Measurements from ENCODE around the gene BARHL2.

GRCh38 chr1:90723590-90724108 lies 6.5 kb upstream of the BARHL2 start:
- no peak for TF ChIP-seq POLR2A (IDR thresholded peaks at IDR 0.05)
- TF ChIP-seq, protein P1, sequence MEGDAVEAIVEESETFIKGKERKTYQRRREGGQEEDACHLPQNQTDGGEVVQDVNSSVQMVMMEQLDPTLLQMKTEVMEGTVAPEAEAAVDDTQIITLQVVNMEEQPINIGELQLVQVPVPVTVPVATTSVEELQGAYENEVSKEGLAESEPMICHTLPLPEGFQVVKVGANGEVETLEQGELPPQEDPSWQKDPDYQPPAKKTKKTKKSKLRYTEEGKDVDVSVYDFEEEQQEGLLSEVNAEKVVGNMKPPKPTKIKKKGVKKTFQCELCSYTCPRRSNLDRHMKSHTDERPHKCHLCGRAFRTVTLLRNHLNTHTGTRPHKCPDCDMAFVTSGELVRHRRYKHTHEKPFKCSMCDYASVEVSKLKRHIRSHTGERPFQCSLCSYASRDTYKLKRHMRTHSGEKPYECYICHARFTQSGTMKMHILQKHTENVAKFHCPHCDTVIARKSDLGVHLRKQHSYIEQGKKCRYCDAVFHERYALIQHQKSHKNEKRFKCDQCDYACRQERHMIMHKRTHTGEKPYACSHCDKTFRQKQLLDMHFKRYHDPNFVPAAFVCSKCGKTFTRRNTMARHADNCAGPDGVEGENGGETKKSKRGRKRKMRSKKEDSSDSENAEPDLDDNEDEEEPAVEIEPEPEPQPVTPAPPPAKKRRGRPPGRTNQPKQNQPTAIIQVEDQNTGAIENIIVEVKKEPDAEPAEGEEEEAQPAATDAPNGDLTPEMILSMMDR (IDR thresholded peaks at IDR 0.05): no peak
